SHP77 treated with DMSO at 0.1 percent for 48 hours (cell line): ENCODE measurements around the gene FBXL17.

Source experiments
- DNase-seq: peaks from one replicate; lab custom pipeline; 2025; lab: John Stamatoyannopoulos, UW

The FBXL17 gene

DNA sequence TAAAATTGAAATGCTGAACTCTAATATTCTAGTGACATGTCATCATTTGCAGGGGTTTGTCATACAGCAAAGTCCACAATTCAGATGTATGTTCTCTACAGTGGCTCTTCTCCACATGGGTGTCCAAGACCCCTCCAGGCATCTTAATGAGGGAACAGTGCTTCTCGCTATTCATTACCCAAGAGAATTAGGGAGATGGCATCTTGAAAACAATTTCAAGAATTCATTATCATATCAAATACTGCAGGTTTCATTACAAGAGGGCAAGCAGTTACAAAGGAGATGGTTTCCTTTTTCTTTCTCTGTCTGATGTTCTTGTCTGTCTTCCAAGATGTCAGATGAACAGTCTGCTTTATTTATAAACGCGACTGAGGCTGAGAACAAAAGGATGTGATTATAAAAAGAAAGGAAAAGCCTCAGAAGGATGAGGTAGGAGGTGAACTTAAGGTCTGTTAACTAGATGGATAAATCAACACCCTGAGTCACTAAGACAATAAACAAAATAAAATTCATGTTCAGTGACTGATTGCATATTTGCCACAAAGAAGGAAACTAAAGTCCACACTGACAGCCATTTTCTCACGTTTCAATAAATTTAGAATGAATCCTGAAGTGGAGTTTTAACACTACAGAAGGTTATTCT lies 384.4 kb downstream of the FBXL17 start:
- DNase-seq: no peak

GRCh38 chr5:107993341-107993740 lies 388.6 kb downstream of the FBXL17 start:
- DNase-seq: no peak

DNA sequence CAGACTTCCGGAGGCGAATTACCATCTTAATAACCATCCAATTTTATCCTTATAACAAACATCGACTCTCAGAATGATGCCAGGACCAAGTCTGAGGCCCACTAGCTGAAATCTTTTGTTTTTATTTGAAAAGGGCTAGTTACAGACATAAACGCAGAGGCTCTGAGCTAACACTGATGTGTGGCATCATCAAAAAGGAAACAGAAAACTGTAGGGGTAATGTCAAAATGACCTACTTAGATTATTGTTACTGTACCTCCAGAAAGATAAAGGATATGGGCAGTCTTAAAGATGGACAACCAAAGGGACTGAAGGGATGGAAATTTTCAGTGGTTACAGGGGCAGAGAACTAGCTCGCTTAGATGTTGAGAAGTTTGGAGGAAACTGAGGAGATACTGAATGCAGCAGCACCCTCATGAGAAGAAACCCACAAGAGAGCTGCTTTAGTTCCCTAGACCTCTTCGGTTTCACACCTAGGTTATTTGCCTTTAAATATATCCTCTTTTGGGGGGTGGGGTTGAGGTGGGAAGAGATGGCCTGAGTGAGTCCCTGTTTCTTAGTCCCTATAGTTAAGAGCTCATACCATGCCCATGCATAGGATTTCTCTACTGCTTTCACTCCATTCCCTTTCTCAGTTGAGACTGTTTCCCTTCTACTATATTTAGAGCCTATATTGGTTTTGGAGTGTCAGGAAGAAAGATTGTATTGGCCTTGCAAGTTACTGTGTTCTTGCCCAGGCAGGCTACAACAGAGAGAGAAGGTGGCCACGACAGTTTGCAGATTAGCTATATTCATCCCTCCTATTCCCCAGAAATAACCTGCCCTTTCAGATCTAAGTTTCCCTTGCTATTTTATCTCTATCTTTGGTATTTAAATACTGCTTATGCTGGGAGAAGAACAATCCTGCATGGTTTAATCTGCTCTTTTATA lies 390.8 kb downstream of the FBXL17 start:
- no peak for DNase-seq

GRCh38 chr5:107985144-107985543 lies 396.8 kb downstream of the FBXL17 start:
- DNase-seq: no peak

- DNase-seq: no peak
These were observed 399.0 kb downstream of the FBXL17 start for GRCh38 chr5:107982703-107983425.

DNA sequence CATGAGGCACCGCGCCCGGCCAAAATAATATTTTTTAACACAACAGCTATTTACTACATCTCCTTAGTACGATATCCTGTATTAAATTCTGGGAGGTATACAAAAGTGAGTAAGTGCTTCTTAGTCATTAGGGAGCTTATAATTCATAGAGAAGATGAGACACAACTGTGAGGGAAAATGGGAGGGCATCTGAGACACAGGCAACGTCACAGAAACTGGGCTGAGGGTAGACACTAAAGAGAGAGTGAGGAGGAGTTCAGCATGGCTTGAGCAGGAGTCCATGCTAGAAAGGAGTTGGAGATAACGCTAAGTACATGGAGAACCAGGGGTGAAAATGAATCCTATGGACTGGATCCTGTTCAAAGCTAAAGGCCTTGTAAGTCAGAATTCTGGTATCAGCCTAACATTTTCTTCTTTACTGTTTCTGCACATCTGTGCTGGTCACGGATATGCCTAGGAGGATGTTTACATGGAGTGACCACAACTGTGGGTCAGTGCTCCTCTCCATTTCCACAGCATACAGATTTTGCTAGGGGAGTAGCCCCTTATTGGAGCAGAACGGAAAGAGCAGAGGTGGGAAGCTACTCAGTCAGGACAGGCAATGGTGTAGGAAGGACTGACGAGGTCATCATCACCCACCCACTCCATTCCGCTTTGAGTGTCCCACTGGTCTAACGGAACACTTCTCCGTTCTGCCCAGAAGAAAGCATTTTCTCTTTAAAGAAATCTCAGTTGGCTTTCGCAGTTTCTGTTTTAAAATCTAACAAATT lies 400.8 kb downstream of the FBXL17 start:
- DNase-seq: no peak

GRCh38 chr5:107979900-107980299 lies 402.0 kb downstream of the FBXL17 start:
- no peak for DNase-seq

- DNase-seq: no peak
These were observed 402.6 kb downstream of the FBXL17 start for GRCh38 chr5:107979291-107979690.

- no peak for DNase-seq
These were observed 404.3 kb downstream of the FBXL17 start for GRCh38 chr5:107977550-107978071.

DNA sequence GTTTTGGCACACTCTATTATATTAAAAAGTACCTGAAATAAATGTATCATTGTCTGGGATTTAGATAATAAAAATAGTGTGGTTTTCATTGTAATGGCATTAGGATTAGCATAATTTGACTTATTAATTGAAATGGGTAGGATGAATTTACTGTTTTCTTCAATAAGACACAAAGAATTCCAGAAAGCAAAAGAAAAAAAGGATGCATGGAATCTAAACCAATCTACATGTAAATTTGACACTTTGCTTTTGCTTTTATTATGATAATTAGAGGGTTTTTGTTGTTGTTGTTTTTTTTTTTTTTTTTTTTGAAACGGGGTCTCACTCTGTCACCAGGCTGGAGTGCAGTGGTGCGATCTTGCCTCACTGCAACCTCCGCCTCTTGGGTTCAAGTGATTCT lies 406.3 kb downstream of the FBXL17 start:
- no peak for DNase-seq

GRCh38 chr5:107971846-107972245 lies 410.1 kb downstream of the FBXL17 start:
- no peak for DNase-seq

DNA sequence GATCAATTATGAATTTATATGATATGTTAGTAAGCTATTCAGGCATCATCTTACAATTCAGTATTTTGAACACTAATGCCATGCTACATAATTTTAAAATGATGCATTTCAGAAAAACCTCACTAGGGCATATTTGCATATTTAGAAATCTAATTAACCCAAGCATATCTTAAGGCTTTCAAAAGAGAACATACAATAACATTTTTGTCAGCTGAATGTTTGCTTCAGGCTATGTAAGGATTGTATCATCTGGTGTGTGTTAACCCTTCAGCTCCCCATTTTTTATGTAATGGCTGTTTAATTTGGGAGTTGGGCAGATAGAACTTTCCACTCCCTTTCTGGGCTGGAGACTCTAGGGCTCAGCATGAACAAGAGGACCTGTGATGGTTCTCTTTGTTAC lies 412.1 kb downstream of the FBXL17 start:
- no peak for DNase-seq

DNA sequence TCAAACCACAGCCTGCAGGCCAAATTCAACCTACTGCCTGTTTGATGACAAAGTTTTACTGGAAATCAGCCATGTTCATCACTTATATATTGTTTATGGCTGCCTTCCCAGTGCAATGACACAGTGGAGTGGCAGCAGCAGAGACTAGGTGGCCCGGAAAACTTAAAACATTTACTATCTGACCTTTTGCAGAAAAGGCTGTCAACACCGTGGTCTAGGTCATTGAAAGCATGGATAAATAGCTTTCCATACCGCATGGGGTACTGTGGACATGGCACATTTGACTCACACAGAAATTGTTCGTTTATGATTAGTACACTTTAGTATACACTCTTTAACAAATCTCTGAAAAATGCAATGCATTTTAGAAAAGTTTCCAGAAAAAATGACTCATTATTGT lies 412.9 kb downstream of the FBXL17 start:
- DNase-seq: no peak

DNA sequence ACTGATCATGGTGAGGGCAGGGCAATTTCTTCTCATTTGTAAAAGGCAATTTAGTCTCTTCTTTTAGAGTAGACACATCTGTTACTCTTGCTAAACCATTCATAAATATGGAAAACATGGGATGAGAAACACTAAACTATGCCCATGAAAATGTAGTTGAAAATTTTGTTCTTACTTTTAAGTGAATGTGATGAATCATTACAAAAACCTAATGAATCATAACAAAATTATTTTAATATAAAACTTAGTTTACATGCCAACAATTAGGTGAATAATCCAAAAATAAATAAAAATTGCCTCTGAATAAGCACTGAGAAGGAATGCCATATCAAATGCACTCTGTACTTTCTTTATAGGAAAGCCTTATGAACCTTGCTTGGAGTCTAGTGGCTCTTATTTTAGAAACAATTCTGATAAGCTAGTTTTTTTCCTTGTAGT lies 413.5 kb downstream of the FBXL17 start:
- DNase-seq: no peak

- no peak for DNase-seq
These were observed 415.7 kb downstream of the FBXL17 start for GRCh38 chr5:107966201-107966600.

- DNase-seq: no peak
These were observed 417.2 kb downstream of the FBXL17 start for GRCh38 chr5:107964722-107965121.

DNA sequence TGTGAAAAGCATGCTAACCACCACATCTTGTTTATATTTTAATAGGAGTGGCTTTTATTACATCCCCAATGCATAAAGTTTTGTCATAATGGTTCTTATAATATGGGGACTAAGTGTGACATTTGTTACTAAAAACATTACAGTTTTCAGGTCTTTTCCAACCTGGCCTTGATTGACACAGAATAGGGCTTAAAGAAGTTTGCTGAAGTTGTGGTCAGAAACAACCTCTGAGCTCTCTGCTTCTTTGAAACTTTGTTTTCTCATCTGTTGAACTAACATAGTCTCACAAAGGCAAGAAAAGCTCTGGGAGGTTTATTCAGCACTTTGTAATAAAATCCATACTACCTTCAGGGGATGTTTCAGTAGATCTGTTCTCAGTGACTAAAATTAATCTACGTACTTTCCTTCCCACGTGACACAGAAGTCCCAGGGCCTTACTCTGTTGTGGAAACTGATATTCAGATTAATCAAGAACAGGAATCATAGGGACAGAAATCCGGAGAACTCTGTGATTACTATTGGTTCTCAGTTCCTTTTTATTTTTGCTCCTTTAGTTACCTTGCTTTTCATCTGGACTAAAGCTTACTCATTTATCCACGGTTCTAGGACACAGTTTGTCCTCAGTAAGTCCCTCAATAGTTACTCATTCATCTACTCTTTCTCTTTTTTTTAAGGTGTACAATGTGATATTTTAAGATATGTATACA lies 422.2 kb downstream of the FBXL17 start:
- DNase-seq: no peak

GRCh38 chr5:107958861-107959260 lies 423.0 kb downstream of the FBXL17 start:
- no peak for DNase-seq

DNA sequence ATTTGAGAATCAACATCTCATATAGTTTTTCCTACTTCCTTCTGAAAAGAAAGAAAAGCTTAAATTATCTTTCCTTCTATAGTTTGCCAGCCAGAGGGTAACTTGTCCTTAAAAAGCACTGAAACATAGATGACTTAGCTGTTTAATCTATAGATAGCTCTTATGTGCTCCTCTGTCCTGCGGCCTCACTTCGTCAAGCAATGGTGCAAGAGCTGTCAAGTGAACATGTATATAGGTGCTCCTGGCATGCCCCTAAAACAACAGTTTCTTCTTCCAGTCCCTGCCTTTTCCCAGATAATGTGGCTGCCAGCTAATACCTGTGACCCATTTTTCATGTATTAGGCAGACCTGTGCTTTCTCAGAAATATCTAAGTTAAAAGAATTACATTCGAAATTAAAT lies 423.5 kb downstream of the FBXL17 start:
- no peak for DNase-seq

DNA sequence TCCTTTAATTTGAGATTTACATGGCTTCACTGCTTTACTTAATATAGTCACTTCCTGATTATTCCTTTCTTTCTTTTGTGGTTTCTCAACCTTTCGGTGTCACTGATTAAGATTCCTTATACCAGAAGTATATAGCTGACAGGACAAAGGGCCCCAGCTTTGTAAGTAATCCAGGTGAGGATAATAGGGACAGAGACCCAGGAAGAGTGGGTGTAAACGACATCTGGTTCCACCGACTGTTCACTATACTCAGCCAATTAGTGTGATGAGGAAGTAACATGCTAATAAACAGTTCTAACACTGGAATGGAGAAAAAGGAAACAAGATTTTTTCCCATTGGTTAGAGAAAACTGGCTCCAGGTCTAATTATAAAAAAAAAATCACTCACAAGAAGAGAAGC lies 424.8 kb downstream of the FBXL17 start:
- DNase-seq: no peak

GRCh38 chr5:107955321-107955720 lies 426.6 kb downstream of the FBXL17 start:
- no peak for DNase-seq
